Endothelial cell of umbilical vein (primary cell): ENCODE measurements around the gene DNAJB8. TPM values are rescaled to one million over a fixed set of nuclear protein-coding genes. Genes with fewer than 3 reads are reported as not detected.

Experiments
- BruUV-seq: library from RNA; stranded (reverse); fragments of 400-500 nt; replicated peaks from 2 replicates; lab custom pipeline; 2021; lab: Mats Ljungman, UMichigan
- CTCF ChIA-PET: fragments of 300-600, 350-600 bp; sonication (Branson Sonifier 250); formaldehyde crosslinking; loops from one replicate; lab custom pipeline; 2021; ENCODE audit warnings: antibody characterized with exemption, inconsistent platforms; lab: Charles Lee
- POLR2A ChIA-PET: fragments of 300-600, 350-600 bp; sonication (Branson Sonifier 250); formaldehyde crosslinking; loops from one replicate; lab custom pipeline; 2021; ENCODE audit warnings: antibody characterized with exemption, inconsistent platforms; lab: Charles Lee
- DNase-seq: peaks from one replicate; pipeline ENCODE4 v3.0.0-alpha.2; 2011; ENCODE audit warnings: low read depth, low spot score
- FAIRE-seq: peaks from 2 replicates; lab custom pipeline; 2011; peaks lifted over from hg19 to GRCh38; lab: Jason Lieb, UNC
- H2AFZ ChIP-seq: 2 replicates; pipeline ENCODE4 v1.6.0; 2012; ENCODE audit warnings: low read depth, low read length, control low read depth, inconsistent platforms
- H3K27ac ChIP-seq: 2 replicates; pipeline ENCODE4 v1.5.1; 2011; ENCODE audit warnings: low read depth, mild to moderate bottlenecking, control low read depth, low read length, moderate library complexity; ENCODE audit not compliant: insufficient read depth
- H3K27me3 ChIP-seq, 2 experiments: 2 replicates each; pipeline versions ENCODE4 v1.6.0 to v1.6.1; 2011; ENCODE audit warnings: low read length in 2 of 2, mixed read lengths in 1 of 2; ENCODE audit not compliant: control insufficient read depth in 2 of 2, insufficient read depth in 2 of 2
- H3K36me3 ChIP-seq, 2 experiments: 2 replicates in 1 of 2; 3 replicates in 1 of 2; pipeline ENCODE4 v1.5.1; 2011; ENCODE audit warnings: low read length in 2 of 2, mild to moderate bottlenecking in 1 of 2, moderate library complexity in 1 of 2; ENCODE audit not compliant: control insufficient read depth in 2 of 2, insufficient read depth in 2 of 2; ENCODE audit errors: extremely low read depth in 1 of 2
- H3K4me1 ChIP-seq: 3 replicates; pipeline ENCODE4 v1.5.1; 2011; ENCODE audit warnings: mild to moderate bottlenecking, low read length; ENCODE audit not compliant: control insufficient read depth, insufficient read depth; ENCODE audit errors: extremely low read depth
- H3K4me2 ChIP-seq: 2 replicates; pipeline ENCODE4 v1.6.1; 2011; ENCODE audit warnings: low read length, control low read depth, mixed read lengths; ENCODE audit not compliant: insufficient read depth
- H3K4me3 ChIP-seq, 3 experiments: fragments of 200-600 bp in 1 of 3; sonication (generic), shearing (Covaris generic) in 1 of 3; replicated peaks in 1 of 3; 2 replicates each; pipeline ENCODE4 v1.5.1; 2011 to 2016; ENCODE audit warnings: control low read depth in 3 of 3, low read length in 3 of 3, mild to moderate bottlenecking in 2 of 3, inconsistent platforms in 1 of 3, low read depth in 1 of 3, moderate library complexity in 1 of 3; ENCODE audit not compliant: insufficient read depth in 1 of 3
- H3K79me2 ChIP-seq: 2 replicates; pipeline ENCODE4 v1.6.0; 2012; ENCODE audit warnings: low read length, inconsistent platforms; ENCODE audit not compliant: control insufficient read depth, insufficient read depth
- H3K9ac ChIP-seq: replicated peaks from 2 replicates; pipeline ENCODE3; 2011; ENCODE audit warnings: low read length, control low read depth; ENCODE audit not compliant: insufficient read depth; ENCODE audit errors: extremely low read depth
- H3K9me1 ChIP-seq: replicated peaks from 3 replicates; pipeline ENCODE4 v1.6.0; 2011; ENCODE audit warnings: mild to moderate bottlenecking, low read length; ENCODE audit not compliant: control insufficient read depth, insufficient read depth; ENCODE audit errors: extremely low read depth
- H3K9me3 ChIP-seq: replicated peaks from 2 replicates; pipeline ENCODE4 v1.5.1; 2012; ENCODE audit warnings: low read length, inconsistent platforms; ENCODE audit not compliant: control insufficient read depth, insufficient read depth
- H4K20me1 ChIP-seq: replicated peaks from 2 replicates; pipeline ENCODE3; 2011; ENCODE audit warnings: mild to moderate bottlenecking, low read length; ENCODE audit not compliant: control insufficient read depth, insufficient read depth; ENCODE audit errors: extremely low read depth
- EZH2 ChIP-seq: IDR thresholded peaks from 2 replicates; pipeline ENCODE4 v1.6.1; 2012; ENCODE audit warnings: borderline replicate concordance, low read depth, mild to moderate bottlenecking, moderate library complexity, low read length, inconsistent platforms; ENCODE audit not compliant: severe bottlenecking
- FOS ChIP-seq: IDR thresholded peaks from 2 replicates; pipeline ENCODE4 v1.6.1; 2011; ENCODE audit warnings: mild to moderate bottlenecking, low read length, moderate library complexity, borderline replicate concordance; ENCODE audit not compliant: insufficient read depth
- GATA2 ChIP-seq: IDR thresholded peaks from 2 replicates; pipeline ENCODE4 v1.7.0; 2011; ENCODE audit warnings: low read depth, mild to moderate bottlenecking, moderate library complexity, mixed read lengths, low read length; ENCODE audit not compliant: insufficient read length, insufficient read depth
- JUN ChIP-seq: IDR thresholded peaks from 2 replicates; pipeline ENCODE4 v1.6.1; 2011; ENCODE audit warnings: borderline replicate concordance, low read depth; ENCODE audit not compliant: insufficient read length, insufficient read depth
- MYC ChIP-seq: IDR thresholded peaks from one replicate; pipeline ENCODE4 v1.6.1; 2011; ENCODE audit warnings: mild to moderate bottlenecking, low read depth, low read length
- POLR2A ChIP-seq: IDR thresholded peaks from 2 replicates; pipeline ENCODE4 v1.6.1; 2012; ENCODE audit warnings: low read depth, mild to moderate bottlenecking, control low read depth, low read length
- POLR2AphosphoS5 ChIP-seq: IDR thresholded peaks from 2 replicates; pipeline ENCODE4 v1.6.1; 2012; ENCODE audit warnings: low read depth, mild to moderate bottlenecking, control low read depth, low read length, moderate library complexity; ENCODE audit not compliant: insufficient read depth
- dilution Hi-C: fragments of 300-500 bp; cut with MboI; formaldehyde crosslinking; loops from one replicate; pipeline ENCODE4 v1.15.0; 2019; ENCODE audit warnings: low sequenced_read_pairs; ENCODE audit not compliant: extremely low pct_ligation_motif_present
- intact Hi-C: fragments of 100-400 bp; cut with micrococcal nuclease; formaldehyde crosslinking; loops from one replicate; pipeline ENCODE4 v1.10.0; 2022
- polyA plus RNA-seq, 4 experiments: library from polyadenylated mRNA; depleted of rRNA in 3 of 4; stranded (reverse) in 3 of 4; unstranded in 1 of 4; fragments of >200 nt; gene quantifications; 2 replicates each; pipeline versions ENCODE4 v1.2.1 to v1.2.3, GENCODE V29; 2011 to 2012; ENCODE audit warnings: missing spikeins in 1 of 4
- total RNA-seq: library from RNA; stranded (reverse); gene quantifications from 2 replicates; pipeline ENCODE4 v1.2.3, GENCODE V29; 2021
- TF ChIP-seq, protein P1 (sequence below), 2 donors: IDR thresholded peaks; 1 replicate in 1 of 2; 2 replicates in 1 of 2; pipeline ENCODE4 v1.5.1; 2011; ENCODE audit warnings: low read length in 2 of 2, mild to moderate bottlenecking in 2 of 2, moderate library complexity in 2 of 2, control low read depth in 1 of 2, inconsistent platforms in 1 of 2, low read depth in 1 of 2; ENCODE audit not compliant: insufficient read depth in 1 of 2; ENCODE audit errors: extremely low read depth in 1 of 2
- TF ChIP-seq, protein P2 (sequence below): IDR thresholded peaks from 2 replicates; pipeline ENCODE4 v1.6.1; 2011; ENCODE audit not compliant: insufficient read depth, insufficient read length

Gene DNAJB8
- total and polyA plus RNA-seq, 2 donors (not counting 3 experiments of a cell fraction or from before 2014, with no cell fraction given), result not detected

DNA sequence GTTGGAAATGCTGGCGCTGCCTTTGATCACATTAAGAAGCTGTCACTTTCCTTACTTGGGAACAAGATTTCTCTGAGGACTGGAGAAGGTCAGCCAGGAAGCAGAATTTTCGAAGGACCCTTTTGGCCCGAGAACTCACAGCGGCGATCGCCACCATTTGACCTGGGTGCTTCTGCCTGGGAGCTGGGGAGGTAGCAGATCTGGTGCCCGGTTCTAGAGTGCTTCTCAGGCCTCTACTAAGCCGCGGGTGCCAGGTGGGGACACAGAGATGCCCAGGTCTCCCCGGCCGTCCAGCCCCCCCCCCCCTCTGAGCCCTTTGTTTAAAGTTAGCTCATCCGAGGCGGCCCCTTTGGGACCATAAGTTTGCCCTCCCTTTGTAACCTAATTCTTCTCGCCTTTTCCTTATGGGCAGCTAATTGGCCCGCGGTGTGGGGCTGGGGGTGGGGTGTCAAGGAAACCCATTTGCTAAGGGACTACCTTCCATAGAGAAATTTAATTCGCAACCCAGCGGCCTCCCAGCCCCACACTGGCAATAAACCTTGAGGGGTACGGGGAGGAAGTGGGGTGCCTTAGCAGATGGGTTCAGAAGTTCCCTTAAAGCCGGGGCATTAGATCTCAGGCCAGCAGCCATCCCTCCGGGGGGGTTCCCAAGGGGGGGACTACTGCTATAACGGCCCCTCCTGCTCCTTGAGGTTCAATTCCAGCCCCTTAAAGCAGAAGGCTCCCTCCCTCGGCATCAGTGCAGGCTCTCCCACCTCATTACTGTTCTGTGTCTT is 24.4 kb upstream of the DNAJB8 start:
- no peaks in the 10 kb centered on the region for H4K20me1 ChIP-seq
- POLR2A ChIA-PET, result interaction anchor here (0.6 to 1.5 kb wide), 2 partner anchors 8 to 630 kb away, joined by 3 to 6 read pairs; no protein-coding TSS in a partner anchor
- intact Hi-C loops, result loop anchor here (2.0 to 5.0 kb wide), 2 partner anchors 64 to 394 kb away; no protein-coding TSS in a partner anchor
- TF ChIP-seq POLR2AphosphoS5, result no peak
- no peak for TF ChIP-seq MYC
- TF ChIP-seq, protein P1, sequence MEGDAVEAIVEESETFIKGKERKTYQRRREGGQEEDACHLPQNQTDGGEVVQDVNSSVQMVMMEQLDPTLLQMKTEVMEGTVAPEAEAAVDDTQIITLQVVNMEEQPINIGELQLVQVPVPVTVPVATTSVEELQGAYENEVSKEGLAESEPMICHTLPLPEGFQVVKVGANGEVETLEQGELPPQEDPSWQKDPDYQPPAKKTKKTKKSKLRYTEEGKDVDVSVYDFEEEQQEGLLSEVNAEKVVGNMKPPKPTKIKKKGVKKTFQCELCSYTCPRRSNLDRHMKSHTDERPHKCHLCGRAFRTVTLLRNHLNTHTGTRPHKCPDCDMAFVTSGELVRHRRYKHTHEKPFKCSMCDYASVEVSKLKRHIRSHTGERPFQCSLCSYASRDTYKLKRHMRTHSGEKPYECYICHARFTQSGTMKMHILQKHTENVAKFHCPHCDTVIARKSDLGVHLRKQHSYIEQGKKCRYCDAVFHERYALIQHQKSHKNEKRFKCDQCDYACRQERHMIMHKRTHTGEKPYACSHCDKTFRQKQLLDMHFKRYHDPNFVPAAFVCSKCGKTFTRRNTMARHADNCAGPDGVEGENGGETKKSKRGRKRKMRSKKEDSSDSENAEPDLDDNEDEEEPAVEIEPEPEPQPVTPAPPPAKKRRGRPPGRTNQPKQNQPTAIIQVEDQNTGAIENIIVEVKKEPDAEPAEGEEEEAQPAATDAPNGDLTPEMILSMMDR (IDR thresholded peaks at IDR 0.05; ENCODE audit: extremely low read depth in 1 of 2, insufficient read depth in 1 of 2, low read depth in 1 of 2, low read length in 2 of 2), result no peak
- TF ChIP-seq POLR2A, result no peak
- TF ChIP-seq GATA2, result no peak
- no peak for TF ChIP-seq JUN
- no peak for TF ChIP-seq EZH2
- TF ChIP-seq, protein P2, sequence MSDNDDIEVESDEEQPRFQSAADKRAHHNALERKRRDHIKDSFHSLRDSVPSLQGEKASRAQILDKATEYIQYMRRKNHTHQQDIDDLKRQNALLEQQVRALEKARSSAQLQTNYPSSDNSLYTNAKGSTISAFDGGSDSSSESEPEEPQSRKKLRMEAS, result no peak
- TF ChIP-seq FOS, result no peak
- dilution Hi-C loops, result no loop called here
- H3K36me3 ChIP-seq, result no peaks in the 10 kb centered on the region
- CTCF ChIA-PET, result interaction anchor here (0.7 to 2.7 kb wide), 6 partner anchors 8 to 93 kb away, joined by 3 to 23 read pairs (median 4); no protein-coding TSS in a partner anchor
- H3K4me3 ChIP-seq, result peak overlapping the region; percentile 77 to 95 (median 83)
- DNase-seq, result peak; percentile 58
- FAIRE-seq, result peak; percentile 42
- H3K4me2 ChIP-seq, result peak overlapping the region; percentile 76
- no peaks in the 10 kb centered on the region for H3K9me1 ChIP-seq
- H2AFZ ChIP-seq, result no peak overlapping the region
- BruUV-seq, result no TSS peak
- peak overlapping the region; percentile 94 for H3K9ac ChIP-seq
- H3K4me1 ChIP-seq, result peaks cover 9% of the 10 kb centered on the region
- H3K27ac ChIP-seq, result peak overlapping the region; percentile 97
- H3K27me3 ChIP-seq, result no peaks in the 10 kb centered on the region
- H3K9me3 ChIP-seq, result no peaks in the 10 kb centered on the region
- peaks cover 96% of the 10 kb centered on the region for H3K79me2 ChIP-seq
